HG03521 (cell line): ENCODE results near the gene ACP3.
"Not testable (repeated sequence)": the region's sequence is repeated elsewhere in the genome, so short reads cannot be mapped to it uniquely, and the experiment has no call there.

ENCODE experiments used
- ATAC-seq: cut with Tn5 transposase; IDR thresholded peaks from one replicate; pipeline ENCODE4 v1.9.1; 2021; ENCODE audit warnings: mild to moderate bottlenecking, moderate library complexity; ENCODE audit not compliant: unreplicated experiment

The ACP3 gene

GRCh38 chr3:132356568-132356967 is 39.4 kb downstream of the ACP3 start:
- no peak for ATAC-seq

GRCh38 chr3:132360717-132361116 is 43.5 kb downstream of the ACP3 start:
- no peak for ATAC-seq

GRCh38 chr3:132362329-132362728 is 45.1 kb downstream of the ACP3 start:
- no peak for ATAC-seq

GRCh38 chr3:132368515-132368914 is 51.3 kb downstream of the ACP3 start:
- ATAC-seq, result no peak

- ATAC-seq, result no peak
Measured at GRCh38 chr3:132368962-132369361, 51.8 kb downstream of the ACP3 start.

- not testable (repeated sequence) for ATAC-seq
Measured at GRCh38 chr3:132376945-132377354, 59.7 kb downstream of the ACP3 start.

- ATAC-seq, result no peak
Measured at GRCh38 chr3:132378048-132378762, 61.0 kb downstream of the ACP3 start.

- ATAC-seq, result no peak
Measured at GRCh38 chr3:132378846-132379245, 61.6 kb downstream of the ACP3 start.

GRCh38 chr3:132380920-132381319 is 63.7 kb downstream of the ACP3 start:
- no peak for ATAC-seq

- ATAC-seq, result no peak
Measured at GRCh38 chr3:132381348-132381944, 64.2 kb downstream of the ACP3 start.

- ATAC-seq, result no peak
Measured at GRCh38 chr3:132382267-132382666, 65.1 kb downstream of the ACP3 start.

- no peak for ATAC-seq
Measured at GRCh38 chr3:132382688-132383194, 65.5 kb downstream of the ACP3 start.

- ATAC-seq, result no peak
Measured at GRCh38 chr3:132386259-132386658, 69.1 kb downstream of the ACP3 start.

GRCh38 chr3:132392675-132393074 is 75.5 kb downstream of the ACP3 start:
- ATAC-seq, result not testable (repeated sequence)

GRCh38 chr3:132394320-132394719 is 77.1 kb downstream of the ACP3 start:
- ATAC-seq, result no peak

- ATAC-seq, result no peak
Measured at GRCh38 chr3:132395126-132395525, 77.9 kb downstream of the ACP3 start.

- no peak for ATAC-seq
Measured at GRCh38 chr3:132396255-132396654, 79.0 kb downstream of the ACP3 start.

GRCh38 chr3:132396776-132397175 is 79.6 kb downstream of the ACP3 start:
- ATAC-seq, result not testable (repeated sequence)

- no peak for ATAC-seq
Measured at GRCh38 chr3:132399054-132399929, 82.1 kb downstream of the ACP3 start.

- no peak for ATAC-seq
Measured at GRCh38 chr3:132401255-132401654, 84.0 kb downstream of the ACP3 start.

GRCh38 chr3:132404276-132404675 is 87.1 kb downstream of the ACP3 start:
- no peak for ATAC-seq
